Neuronal stem cell (in vitro differentiated cells): ENCODE measurements around the gene SCNN1G.

Experiments
- DNase-seq: peaks from one replicate; pipeline ENCODE4 v3.0.0-alpha.2; 2013; ENCODE audit warnings: low spot score
- H2AFZ ChIP-seq: one replicate; pipeline ENCODE4 v1.6.1; 2013; ENCODE audit warnings: mild to moderate bottlenecking, low read length, inconsistent platforms
- H2AK5ac ChIP-seq: 2 replicates; pipeline ENCODE4 v1.6.1; 2013; ENCODE audit warnings: low read depth, mild to moderate bottlenecking, inconsistent platforms, low read length, moderate library complexity, mixed read lengths
- H2BK120ac ChIP-seq: 2 replicates; pipeline ENCODE4 v1.6.1; 2013; ENCODE audit warnings: low read depth, mild to moderate bottlenecking, inconsistent platforms, low read length, moderate library complexity, mixed read lengths
- H2BK12ac ChIP-seq: one replicate; pipeline ENCODE4 v1.6.1; 2013; ENCODE audit warnings: low read length, inconsistent platforms
- H2BK15ac ChIP-seq: 2 replicates; pipeline ENCODE4 v1.6.1; 2013; ENCODE audit warnings: mild to moderate bottlenecking, low read length, inconsistent platforms, mixed read lengths
- H2BK5ac ChIP-seq: one replicate; pipeline ENCODE4 v1.6.1; 2013; ENCODE audit warnings: inconsistent platforms, mild to moderate bottlenecking, low read length, moderate library complexity
- H3K14ac ChIP-seq: one replicate; pipeline ENCODE4 v1.6.1; 2013; ENCODE audit warnings: low read length, inconsistent platforms
- H3K18ac ChIP-seq: 2 replicates; pipeline ENCODE4 v1.6.1; 2013; ENCODE audit warnings: low read length, inconsistent platforms
- H3K23ac ChIP-seq: 2 replicates; pipeline ENCODE4 v1.6.1; 2013; ENCODE audit warnings: low read depth, mild to moderate bottlenecking, mixed read lengths, low read length, inconsistent platforms; ENCODE audit not compliant: poor library complexity
- H3K27ac ChIP-seq: replicated peaks from 3 replicates; pipeline ENCODE4 v1.5.1; 2013; ENCODE audit warnings: low read length, inconsistent platforms
- H3K27me3 ChIP-seq, 3 experiments: 2 replicates each; pipeline ENCODE4 v1.6.1; 2013; ENCODE audit warnings: low read length in 3 of 3, mild to moderate bottlenecking in 2 of 3, inconsistent platforms in 1 of 3, low read depth in 1 of 3, mixed read lengths in 1 of 3, moderate library complexity in 1 of 3; ENCODE audit not compliant: control insufficient read depth in 3 of 3, insufficient read depth in 3 of 3
- H3K36me3 ChIP-seq, 2 donors: replicated peaks in 1 of 2; 2 replicates each; pipeline ENCODE4 v1.6.1; 2013; ENCODE audit warnings: low read length in 2 of 2; ENCODE audit not compliant: control insufficient read depth in 2 of 2, insufficient read depth in 2 of 2
- H3K4ac ChIP-seq: 2 replicates; pipeline ENCODE4 v1.6.1; 2013; ENCODE audit warnings: inconsistent platforms, mild to moderate bottlenecking, low read length, moderate library complexity
- H3K4me1 ChIP-seq, 2 donors: 1 replicate in 1 of 2; 2 replicates in 1 of 2; pipeline ENCODE4 v1.6.1; 2013; ENCODE audit warnings: low read length in 2 of 2, low read depth in 1 of 2; ENCODE audit not compliant: control insufficient read depth in 2 of 2, insufficient read depth in 1 of 2
- H3K4me2 ChIP-seq: one replicate; pipeline ENCODE4 v1.6.1; 2013; ENCODE audit warnings: mild to moderate bottlenecking, low read length, inconsistent platforms; ENCODE audit not compliant: insufficient read depth, poor library complexity, severe bottlenecking
- H3K4me3 ChIP-seq, 2 donors: 2 replicates each; pipeline ENCODE4 v1.5.1; 2013; ENCODE audit warnings: low read length in 2 of 2, mild to moderate bottlenecking in 2 of 2, inconsistent platforms in 1 of 2, moderate library complexity in 1 of 2
- H3K79me1 ChIP-seq: one replicate; pipeline ENCODE4 v1.6.1; 2013; ENCODE audit warnings: low read depth, mild to moderate bottlenecking, inconsistent platforms, low read length, moderate library complexity
- H3K9ac ChIP-seq: one replicate; pipeline ENCODE4 v1.6.1; 2013; ENCODE audit warnings: mild to moderate bottlenecking, low read depth, low read length, inconsistent platforms; ENCODE audit not compliant: poor library complexity
- H3K9me3 ChIP-seq, 2 donors: replicated peaks in 1 of 2; 2 replicates each; pipeline versions ENCODE3 to v1.6.1; 2013; ENCODE audit warnings: low read length in 2 of 2, mild to moderate bottlenecking in 2 of 2, inconsistent platforms in 1 of 2, low read depth in 1 of 2, mixed read lengths in 1 of 2, moderate library complexity in 1 of 2; ENCODE audit not compliant: control insufficient read depth in 2 of 2, insufficient read depth in 1 of 2
- H4K8ac ChIP-seq: one replicate; pipeline ENCODE4 v1.6.1; 2013; ENCODE audit warnings: low read depth, mild to moderate bottlenecking, inconsistent platforms, low read length, moderate library complexity
- H4K91ac ChIP-seq: one replicate; pipeline ENCODE4 v1.6.1; 2013; ENCODE audit warnings: low read length, low read depth, mild to moderate bottlenecking, inconsistent platforms; ENCODE audit not compliant: poor library complexity
- WGBS, 2 donors: extraction: QIAGEN DNeasy Blood & Tissue Kit; methylation state at CpG; one replicate each; pipeline ENCODE4 v1.1.7; 2013; ENCODE audit warnings: missing lambda C conversion rate in 2 of 2, mixed read lengths in 1 of 2; ENCODE audit not compliant: insufficient read length in 2 of 2, insufficient replicate concordance in 1 of 2; ENCODE audit errors: extremely low coverage in 2 of 2; 5-methylcytosine and 5-hydroxymethylcytosine counted together

The SCNN1G gene

GRCh38 chr16:23206986-23207385 lies 24.4 kb downstream of the SCNN1G start:
- no peaks in the 10 kb centered on the region for H3K36me3 ChIP-seq
- no peak overlapping the region for H2BK5ac ChIP-seq
- H4K8ac ChIP-seq, result no peak overlapping the region
- no peak overlapping the region for H2AFZ ChIP-seq
- no peak overlapping the region for H3K9ac ChIP-seq
- no peak overlapping the region for H2BK15ac ChIP-seq
- H3K4me2 ChIP-seq, result no peak overlapping the region
- H3K4ac ChIP-seq, result no peak overlapping the region
- no peak overlapping the region for H2BK120ac ChIP-seq
- H3K4me3 ChIP-seq, result no peak overlapping the region
- no peak overlapping the region for H3K14ac ChIP-seq
- H3K18ac ChIP-seq, result no peak overlapping the region
- no peaks in the 10 kb centered on the region for H3K79me1 ChIP-seq
- H3K27me3 ChIP-seq, result peaks cover 0 to 26% (median 0%) of the 10 kb centered on the region in 3 experiments
- H4K91ac ChIP-seq, result no peak overlapping the region
- H3K9me3 ChIP-seq, result no peaks in the 10 kb centered on the region
- DNase-seq, result no peak
- H2AK5ac ChIP-seq, result no peak overlapping the region
- H3K23ac ChIP-seq, result no peak overlapping the region
- WGBS, 2 donors, result no CpG with 5 or more reads among the region's 7 CpGs
- H2BK12ac ChIP-seq, result no peak overlapping the region
- no peak overlapping the region for H3K27ac ChIP-seq
- H3K4me1 ChIP-seq, result peaks cover 0 to 4% of the 10 kb centered on the region in 2 donors

- Histone ChIP-seq H3K18ac (no peak overlapping the region), H3K36me3 (no peaks in the 10 kb centered on the region), H2BK5ac (no peak overlapping the region), H2BK15ac (no peak overlapping the region), H3K27me3 (peaks cover 0 to 26% (median 0%) of the 10 kb centered on the region in 3 experiments), H3K4me2 (no peak overlapping the region), H4K91ac (no peak overlapping the region), H2BK120ac (no peak overlapping the region), H3K27ac (no peak overlapping the region), H3K23ac (no peak overlapping the region), H3K4me1 (peaks cover 0 to 4% of the 10 kb centered on the region in 2 donors), H3K4ac (no peak overlapping the region), H3K14ac (no peak overlapping the region), H4K8ac (no peak overlapping the region), H3K9ac (no peak overlapping the region), H2AFZ (no peak overlapping the region), H3K9me3 (no peaks in the 10 kb centered on the region), H3K79me1 (no peaks in the 10 kb centered on the region), H2AK5ac (no peak overlapping the region), H3K4me3 (no peak overlapping the region), H2BK12ac (no peak overlapping the region)
- no peak for DNase-seq
- WGBS, 2 donors, result no CpG with 5 or more reads among the region's 3 CpGs
These were observed 24.9 kb downstream of the SCNN1G start for GRCh38 chr16:23207485-23207884.

GRCh38 chr16:23209606-23210005 lies 27.1 kb downstream of the SCNN1G start:
- no peaks in the 10 kb centered on the region for H3K36me3 ChIP-seq
- H4K91ac ChIP-seq, result no peak overlapping the region
- H2BK5ac ChIP-seq, result no peak overlapping the region
- H3K4ac ChIP-seq, result no peak overlapping the region
- no peak overlapping the region for H2AFZ ChIP-seq
- no peak overlapping the region for H3K4me2 ChIP-seq
- no peak overlapping the region for H2AK5ac ChIP-seq
- no peak overlapping the region for H3K4me3 ChIP-seq
- H3K9me3 ChIP-seq, result no peaks in the 10 kb centered on the region
- WGBS, 2 donors, result no CpG with 5 or more reads among the region's 9 CpGs
- H2BK120ac ChIP-seq, result no peak overlapping the region
- H3K18ac ChIP-seq, result no peak overlapping the region
- H3K23ac ChIP-seq, result peak overlapping the region; percentile 32
- H3K4me1 ChIP-seq, result peaks cover 0 to 4% of the 10 kb centered on the region in 2 donors
- H3K27ac ChIP-seq, result no peak overlapping the region
- H4K8ac ChIP-seq, result no peak overlapping the region
- no peak overlapping the region for H3K14ac ChIP-seq
- H2BK15ac ChIP-seq, result no peak overlapping the region
- H3K79me1 ChIP-seq, result no peaks in the 10 kb centered on the region
- peaks cover 0 to 26% (median 0%) of the 10 kb centered on the region in 3 experiments for H3K27me3 ChIP-seq
- DNase-seq, result no peak
- no peak overlapping the region for H2BK12ac ChIP-seq
- no peak overlapping the region for H3K9ac ChIP-seq

GRCh38 chr16:23213831-23214230 lies 31.3 kb downstream of the SCNN1G start:
- Histone ChIP-seq H4K8ac (no peak overlapping the region), H3K9me3 (no peaks in the 10 kb centered on the region), H3K27ac (no peak overlapping the region), H3K23ac (no peak overlapping the region), H4K91ac (no peak overlapping the region), H2BK12ac (no peak overlapping the region), H3K18ac (no peak overlapping the region), H2AFZ (no peak overlapping the region), H2BK5ac (no peak overlapping the region), H3K36me3 (no peaks in the 10 kb centered on the region), H3K9ac (no peak overlapping the region), H2BK120ac (no peak overlapping the region), H3K4me3 (no peak overlapping the region), H3K4ac (no peak overlapping the region), H2AK5ac (no peak overlapping the region), H3K14ac (no peak overlapping the region), H3K79me1 (no peaks in the 10 kb centered on the region), H3K27me3 (peaks cover 0 to 2% (median 0%) of the 10 kb centered on the region in 3 experiments), H3K4me1 (no peaks in the 10 kb centered on the region), H3K4me2 (no peak overlapping the region), H2BK15ac (no peak overlapping the region)
- no peak for DNase-seq
- WGBS, 2 donors, result no CpG with 5 or more reads among the region's 3 CpGs
